Karpas-422 (cell line): Measurements from ENCODE around the gene ZNF740. TPM values are rescaled to one million over a fixed set of nuclear protein-coding genes. Genes with fewer than 3 reads are reported as not detected.

Source experiments
- DNase-seq: peaks from one replicate; pipeline ENCODE4 v3.0.0-alpha.2; 2015
- H2AFZ ChIP-seq: fragments of 200-600 bp; sonication (generic); 2 replicates; pipeline ENCODE4 v1.6.1; 2014; ENCODE audit warnings: antibody characterized with exemption, low read length, mixed read lengths
- H3K27ac ChIP-seq: fragments of 200-600 bp; sonication (generic); 2 replicates; pipeline ENCODE4 v1.5.1; 2014; ENCODE audit warnings: mild to moderate bottlenecking, low read length, moderate library complexity
- H3K27me3 ChIP-seq: fragments of 200-600 bp; sonication (generic); 2 replicates; pipeline ENCODE4 v1.6.1; 2014; ENCODE audit warnings: low read length, mixed read lengths
- H3K36me3 ChIP-seq: fragments of 200-600 bp; sonication (generic); 2 replicates; pipeline ENCODE4 v1.6.1; 2014; ENCODE audit warnings: low read length, mixed read lengths; ENCODE audit not compliant: insufficient read depth
- H3K4me1 ChIP-seq: fragments of 200-600 bp; sonication (generic); 2 replicates; pipeline ENCODE4 v1.6.1; 2014; ENCODE audit warnings: mild to moderate bottlenecking, low read length, mixed read lengths
- H3K4me2 ChIP-seq: fragments of 200-600 bp; sonication (generic); 2 replicates; pipeline ENCODE4 v1.6.1; 2014; ENCODE audit warnings: low read length, low read depth, mild to moderate bottlenecking; ENCODE audit not compliant: poor library complexity, severe bottlenecking
- H3K4me3 ChIP-seq: fragments of 200-600 bp; sonication (generic); 2 replicates; pipeline ENCODE4 v1.5.1; 2014; ENCODE audit warnings: mild to moderate bottlenecking, antibody characterized with exemption, low read length, mixed read lengths
- H3K79me2 ChIP-seq: fragments of 200-600 bp; sonication (generic); 2 replicates; pipeline ENCODE4 v1.6.1; 2014; ENCODE audit warnings: mild to moderate bottlenecking, low read length, mixed read lengths
- H3K9ac ChIP-seq: fragments of 200-600 bp; sonication (generic); 2 replicates; pipeline ENCODE4 v1.6.0; 2014; ENCODE audit warnings: low read length
- H3K9me2 ChIP-seq: fragments of 200-600 bp; sonication (generic), shearing (Covaris generic); replicated peaks from 2 replicates; pipeline ENCODE4 v1.6.0; 2014; ENCODE audit warnings: mild to moderate bottlenecking, low read length, moderate library complexity; ENCODE audit not compliant: insufficient read depth
- H3K9me3 ChIP-seq: fragments of 300-700, 200-600 bp; sonication (generic); 2 replicates; pipeline ENCODE4 v1.6.1; 2014; ENCODE audit warnings: low read length, mixed read lengths
- H4K20me1 ChIP-seq: fragments of 200-600 bp; sonication (generic); 2 replicates; pipeline ENCODE4 v1.6.1; 2014; ENCODE audit warnings: mild to moderate bottlenecking, antibody characterized with exemption, low read length, low read depth; ENCODE audit not compliant: insufficient read depth
- total RNA-seq: library from RNA; depleted of rRNA; stranded (reverse); fragments of >200 nt; shearing (Covaris generic); gene quantifications from 2 replicates; pipeline ENCODE4 v1.2.3, GENCODE V29; 2014; ENCODE audit warnings: low replicate concordance; rRNA removed

ZNF740 gene, protein sequence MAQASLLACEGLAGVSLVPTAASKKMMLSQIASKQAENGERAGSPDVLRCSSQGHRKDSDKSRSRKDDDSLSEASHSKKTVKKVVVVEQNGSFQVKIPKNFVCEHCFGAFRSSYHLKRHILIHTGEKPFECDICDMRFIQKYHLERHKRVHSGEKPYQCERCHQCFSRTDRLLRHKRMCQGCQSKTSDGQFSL
- 24.0 and 30.6 TPM in 2 replicates for total RNA-seq

DNA sequence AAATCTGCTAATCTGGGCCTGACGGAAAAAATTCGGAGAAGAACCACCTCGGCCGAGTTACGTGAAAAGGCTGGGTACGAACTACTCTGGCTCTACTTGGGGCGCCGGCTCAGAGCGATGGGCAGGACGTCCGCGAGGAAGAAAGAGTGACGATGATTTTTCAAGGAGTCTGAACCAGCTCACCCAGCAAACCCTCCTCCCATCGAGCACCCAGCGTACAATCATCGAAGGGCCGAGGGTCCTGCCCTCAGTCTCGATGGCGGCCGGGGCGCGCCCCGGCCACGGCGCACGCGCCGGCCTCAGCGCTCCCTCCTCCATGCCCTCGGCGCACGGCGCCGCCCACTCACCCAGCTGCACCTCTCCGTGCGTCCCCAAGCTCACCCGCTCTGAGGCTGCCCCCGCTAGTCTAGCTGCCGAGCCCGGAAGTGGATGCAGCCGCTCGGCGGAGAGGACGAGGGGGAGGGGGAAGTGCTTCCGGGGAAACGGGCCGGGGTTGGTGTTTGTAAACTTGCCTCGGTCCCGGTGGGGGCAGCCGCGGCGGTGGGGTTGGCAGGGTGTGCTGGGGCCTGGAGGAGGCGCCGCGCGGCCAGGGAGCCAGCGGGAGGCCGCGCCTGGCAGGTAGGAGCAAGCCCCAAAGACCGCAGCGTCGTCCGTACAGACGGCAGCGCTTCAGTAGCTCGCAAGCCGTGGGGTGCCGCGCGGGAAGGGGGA is at the start of gene ZNF740, which contains the start of gene CSAD:
Gene ZNF740, plus strand, starts transcription at position 503 of the 711 bp plus-strand sequence. CDS start 1,262 bp downstream, outside the sequence.
Gene CSAD, minus strand, starts transcription at position 706 of the 711 bp plus-strand sequence. CDS start 7,455 bp downstream, outside the sequence.
- Histone ChIP-seq H3K9me2 (no peaks in the 10 kb centered on the region), H3K9ac (peak within 1 kb of the TSS; percentile 96), H3K4me1 (peaks cover 34% of the 10 kb centered on the region), H4K20me1 (no peaks in the 10 kb centered on the region; the same call in 1 of the 2 replicates), H3K4me2 (peak within 1 kb of the TSS; percentile 83), H2AFZ (peak within 1 kb of the TSS; percentile 71), H3K9me3 (no peaks in the 10 kb centered on the region), H3K4me3 (peak within 1 kb of the TSS; percentile 95), H3K79me2 (peaks cover 33% of the 10 kb centered on the region), H3K27me3 (no peaks in the 10 kb centered on the region), H3K27ac (peak within 1 kb of the TSS; percentile 87), H3K36me3 (peaks cover 33% of the 10 kb centered on the region)
- DNase-seq: peak; percentile 99

DNA sequence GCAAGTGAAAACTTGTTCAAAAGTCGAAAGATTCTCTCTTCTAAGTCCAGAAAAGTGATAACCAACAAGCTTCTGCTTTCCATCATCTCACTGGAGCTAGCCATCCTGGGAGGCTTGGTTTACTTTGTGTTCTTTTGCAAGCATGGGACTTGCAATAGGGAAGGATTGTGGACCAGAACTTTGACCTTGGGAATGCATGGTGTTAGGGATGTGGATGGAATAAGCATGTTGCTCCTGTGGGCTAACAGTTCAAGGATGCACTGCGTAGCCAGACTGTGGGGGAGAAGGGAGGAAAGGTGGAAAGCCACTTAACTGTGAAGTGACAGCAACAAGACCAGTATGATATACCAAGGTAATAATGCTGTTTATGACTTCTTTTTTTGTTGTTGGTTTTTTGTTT is 48.7 kb upstream of the ZNF740 start:
- Histone ChIP-seq H3K4me1 (no peaks in the 10 kb centered on the region), H3K9ac (no peak overlapping the region), H3K4me3 (no peak overlapping the region), H3K9me3 (0 out of 2 replicates have a peak, but pooled peaks cover under 1% of the 10 kb centered on the region), H4K20me1 (no peaks in the 10 kb centered on the region), H3K79me2 (no peaks in the 10 kb centered on the region), H3K27ac (no peak overlapping the region), H3K4me2 (no peak overlapping the region), H3K9me2 (no peaks in the 10 kb centered on the region), H2AFZ (no peak overlapping the region), H3K36me3 (no peaks in the 10 kb centered on the region), H3K27me3 (no peaks in the 10 kb centered on the region)
- DNase-seq: no peak

DNA sequence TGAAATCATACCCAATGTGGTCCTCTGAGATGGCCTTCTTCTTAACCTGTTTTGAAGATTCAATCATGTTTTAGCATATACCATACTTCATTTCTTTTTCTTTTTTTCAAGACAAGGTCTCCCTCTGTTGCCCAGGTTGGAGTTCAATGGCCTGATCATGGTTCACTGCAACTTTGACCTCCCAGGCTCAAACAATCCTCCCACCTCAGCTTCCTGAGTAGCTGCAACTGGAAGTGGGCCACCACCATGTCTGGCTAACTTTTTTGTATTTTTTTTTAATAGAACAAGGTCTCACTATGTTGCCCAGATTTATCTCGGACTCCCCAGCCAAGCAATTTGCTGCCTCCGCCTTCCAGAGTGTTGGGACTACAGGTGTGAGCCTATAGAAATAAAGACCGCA is 46.8 kb upstream of the ZNF740 start:
- H3K9ac ChIP-seq: no peak overlapping the region
- peaks cover 7% of the 10 kb centered on the region; the same call in 1 of the 2 replicates for H3K9me3 ChIP-seq
- H4K20me1 ChIP-seq: no peaks in the 10 kb centered on the region
- H3K27me3 ChIP-seq: no peaks in the 10 kb centered on the region
- no peak overlapping the region for H3K27ac ChIP-seq
- no peaks in the 10 kb centered on the region for H3K36me3 ChIP-seq
- no peak overlapping the region for H2AFZ ChIP-seq
- H3K4me1 ChIP-seq: no peaks in the 10 kb centered on the region
- no peak overlapping the region for H3K4me2 ChIP-seq
- H3K9me2 ChIP-seq: no peaks in the 10 kb centered on the region
- H3K4me3 ChIP-seq: no peak overlapping the region
- no peak for DNase-seq
- no peaks in the 10 kb centered on the region for H3K79me2 ChIP-seq

DNA sequence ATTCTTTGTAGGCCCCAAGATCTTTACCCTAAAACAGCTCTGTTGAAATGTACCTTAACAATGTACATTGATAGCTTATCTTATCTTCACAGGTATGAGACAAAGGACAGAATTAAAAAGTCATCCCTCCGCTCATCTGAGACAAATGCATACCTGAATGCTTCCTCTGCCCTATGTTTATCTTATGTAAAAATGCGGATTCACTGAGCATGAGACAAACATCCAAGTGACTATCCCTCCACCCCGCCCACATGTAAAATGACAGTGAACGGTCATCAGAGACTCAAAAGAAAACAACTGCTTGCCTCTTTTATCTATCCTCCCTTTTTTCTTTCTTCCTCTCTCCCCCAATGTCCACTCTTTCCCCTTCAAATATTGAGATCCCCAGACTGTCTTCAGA is 37.2 kb upstream of the ZNF740 start:
- no peak for DNase-seq
- H3K36me3 ChIP-seq: no peaks in the 10 kb centered on the region
- H2AFZ ChIP-seq: no peak overlapping the region
- H3K27me3 ChIP-seq: peaks cover 3% of the 10 kb centered on the region; the same call in 1 of the 2 replicates
- H3K79me2 ChIP-seq: no peaks in the 10 kb centered on the region
- H4K20me1 ChIP-seq: no peaks in the 10 kb centered on the region
- H3K4me1 ChIP-seq: no peaks in the 10 kb centered on the region
- no peak overlapping the region for H3K9ac ChIP-seq
- no peak overlapping the region for H3K4me3 ChIP-seq
- no peaks in the 10 kb centered on the region for H3K9me2 ChIP-seq
- peaks cover 3% of the 10 kb centered on the region; the same call in 1 of the 2 replicates for H3K9me3 ChIP-seq
- H3K4me2 ChIP-seq: no peak overlapping the region
- no peak overlapping the region for H3K27ac ChIP-seq

DNA sequence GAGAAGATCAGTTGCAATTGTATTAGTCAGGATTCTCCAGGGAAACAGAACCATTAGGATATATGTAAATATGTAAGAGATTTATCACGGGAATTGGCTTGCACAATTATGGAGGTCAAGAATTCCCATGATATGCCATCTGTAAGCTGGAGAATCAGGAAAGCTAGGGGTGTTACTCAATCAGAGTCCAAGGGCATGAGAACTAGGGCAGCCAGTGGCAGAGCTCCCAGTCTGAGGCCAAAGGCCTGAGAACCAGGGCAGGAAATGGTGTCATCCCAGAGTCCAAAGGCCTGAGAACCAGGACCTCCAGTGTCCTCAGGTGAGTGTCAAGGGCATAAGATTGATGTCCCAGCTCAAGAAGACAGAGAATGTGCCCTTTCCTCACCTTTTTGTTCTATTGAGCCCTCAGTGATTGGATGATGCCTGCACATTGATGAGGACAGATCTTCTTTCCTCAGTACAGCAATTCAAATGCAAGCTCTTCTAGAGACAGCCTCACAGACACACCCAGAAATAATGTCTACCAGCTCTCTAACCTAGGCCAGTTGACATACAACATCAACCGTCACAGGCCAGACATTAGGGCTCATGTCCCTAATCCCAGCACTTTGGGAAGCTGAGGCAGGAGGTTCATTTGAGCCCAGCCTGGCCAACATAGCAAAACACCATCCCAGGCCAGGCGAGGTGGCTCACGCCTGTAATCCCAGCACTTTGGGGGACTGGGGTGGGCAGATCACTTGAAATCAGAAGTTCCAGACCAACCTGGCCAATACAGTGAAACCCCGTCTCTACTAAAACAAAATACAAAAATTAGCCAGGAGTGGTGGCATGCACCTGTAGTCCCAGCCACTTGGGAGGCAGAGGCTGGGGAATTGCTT is 34.9 kb upstream of the ZNF740 start:
- H3K36me3 ChIP-seq: no peaks in the 10 kb centered on the region
- no peak overlapping the region for H2AFZ ChIP-seq
- no peaks in the 10 kb centered on the region for H3K27me3 ChIP-seq
- H3K4me1 ChIP-seq: no peaks in the 10 kb centered on the region
- no peak overlapping the region for H3K4me3 ChIP-seq
- no peak overlapping the region for H3K4me2 ChIP-seq
- H3K9me3 ChIP-seq: no peaks in the 10 kb centered on the region
- no peaks in the 10 kb centered on the region for H4K20me1 ChIP-seq
- no peaks in the 10 kb centered on the region for H3K79me2 ChIP-seq
- H3K9me2 ChIP-seq: no peaks in the 10 kb centered on the region
- no peak overlapping the region for H3K27ac ChIP-seq
- no peak for DNase-seq
- H3K9ac ChIP-seq: no peak overlapping the region

DNA sequence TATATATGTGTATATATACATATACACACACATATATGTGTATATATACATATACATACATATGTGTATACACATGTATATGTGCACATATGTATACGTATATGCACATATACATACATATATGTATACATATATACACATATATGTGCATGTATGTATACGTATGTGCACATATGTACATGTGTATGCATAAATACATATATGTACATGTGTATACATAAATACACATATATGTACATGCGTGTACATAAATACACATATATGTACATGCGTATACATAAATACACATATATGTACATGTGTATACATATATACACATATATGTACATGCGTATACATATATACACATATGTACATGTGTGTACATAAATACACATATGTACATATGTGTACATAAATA is 33.3 kb upstream of the ZNF740 start:
- H3K9ac ChIP-seq: no peak overlapping the region
- H3K9me2 ChIP-seq: no peaks in the 10 kb centered on the region
- H3K4me3 ChIP-seq: no peak overlapping the region
- no peak overlapping the region for H3K27ac ChIP-seq
- H3K4me2 ChIP-seq: no peak overlapping the region
- no peaks in the 10 kb centered on the region for H3K9me3 ChIP-seq
- no peaks in the 10 kb centered on the region for H4K20me1 ChIP-seq
- no peak overlapping the region for H2AFZ ChIP-seq
- DNase-seq: no peak
- no peaks in the 10 kb centered on the region for H3K27me3 ChIP-seq
- no peaks in the 10 kb centered on the region for H3K36me3 ChIP-seq
- no peaks in the 10 kb centered on the region for H3K79me2 ChIP-seq
- no peaks in the 10 kb centered on the region for H3K4me1 ChIP-seq

DNA sequence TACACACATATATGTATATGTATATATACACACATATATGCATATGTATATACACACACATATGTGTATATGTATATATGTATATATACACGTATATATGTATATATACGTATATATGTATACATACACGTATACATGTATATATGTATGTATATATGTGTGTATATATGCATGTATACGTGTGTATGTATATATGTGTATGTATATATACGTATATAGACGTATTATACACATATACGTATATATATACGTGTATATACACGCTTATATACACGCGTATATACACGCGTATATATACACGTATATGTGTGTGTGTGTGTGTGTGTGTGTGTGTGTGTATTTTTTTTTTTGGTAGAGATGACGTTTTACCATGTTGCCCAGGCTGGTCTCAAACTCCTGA is 32.9 kb upstream of the ZNF740 start:
- Histone ChIP-seq H4K20me1 (no peaks in the 10 kb centered on the region), H3K9me3 (no peaks in the 10 kb centered on the region), H3K4me1 (no peaks in the 10 kb centered on the region), H3K4me3 (no peak overlapping the region), H3K27me3 (no peaks in the 10 kb centered on the region), H3K27ac (no peak overlapping the region), H2AFZ (no peak overlapping the region), H3K9me2 (no peaks in the 10 kb centered on the region), H3K36me3 (no peaks in the 10 kb centered on the region), H3K79me2 (no peaks in the 10 kb centered on the region), H3K9ac (no peak overlapping the region), H3K4me2 (no peak overlapping the region)
- no peak for DNase-seq

DNA sequence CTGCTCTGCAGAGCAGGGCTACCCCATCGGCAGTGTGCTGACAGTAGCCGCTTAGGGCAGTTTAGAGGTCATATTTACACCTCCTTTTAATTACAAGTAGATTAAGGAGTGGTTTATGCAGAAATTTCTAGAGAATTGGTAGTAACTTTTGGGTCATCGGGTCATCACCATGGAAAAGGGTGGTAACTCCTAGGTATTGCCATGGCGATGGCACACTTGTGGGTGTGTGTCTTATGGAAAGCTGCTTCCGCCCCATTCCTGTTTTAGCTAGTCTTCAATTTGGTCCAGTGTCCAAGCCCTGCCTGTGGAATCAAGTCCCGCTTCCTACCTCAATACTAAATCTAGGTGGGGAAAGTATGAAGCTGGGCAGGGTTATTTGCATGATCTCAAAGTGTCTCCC is 29.5 kb upstream of the ZNF740 start:
- H3K9me2 ChIP-seq: no peaks in the 10 kb centered on the region
- no peak overlapping the region for H3K27ac ChIP-seq
- no peaks in the 10 kb centered on the region for H3K79me2 ChIP-seq

More for the DNA sequence above, 29.5 kb upstream of the ZNF740 start:
- DNase-seq: no peak
- Histone ChIP-seq H3K27me3 (no peaks in the 10 kb centered on the region), H3K9ac (no peak overlapping the region), H3K4me1 (no peaks in the 10 kb centered on the region), H3K4me2 (no peak overlapping the region), H4K20me1 (no peaks in the 10 kb centered on the region), H3K9me3 (no peaks in the 10 kb centered on the region), H3K4me3 (no peak overlapping the region), H3K36me3 (no peaks in the 10 kb centered on the region), H2AFZ (no peak overlapping the region)
